H1 (cell line): ENCODE data around the gene PDGFD. TPM values are rescaled to one million over a fixed set of nuclear protein-coding genes. Genes with fewer than 3 reads are reported as not detected.

Experiments used
- CHD7 ChIP-seq: fragments of 300-600 bp; sonication (generic); IDR thresholded peaks from 2 replicates; pipeline ENCODE4 v1.7.1; 2012; ENCODE audit warnings: low read length, moderate library complexity, mild to moderate bottlenecking, inconsistent platforms; ENCODE audit not compliant: insufficient replicate concordance
- CREB1 ChIP-seq: IDR thresholded peaks from 2 replicates; pipeline ENCODE4 v1.6.1; 2012; ENCODE audit warnings: inconsistent platforms
- PHF8 ChIP-seq: fragments of 200-600 bp; sonication (generic); conservative IDR thresholded peaks from 2 replicates; pipeline ENCODE4 v1.7.1; 2012; ENCODE audit warnings: low read depth, mild to moderate bottlenecking, inconsistent platforms, low read length, moderate library complexity
- POLR2AphosphoS5 ChIP-seq: IDR thresholded peaks from 2 replicates; pipeline ENCODE4 v1.6.1; 2011; ENCODE audit warnings: low read depth, low read length
- polyA plus RNA-seq, 7 experiments: library from polyadenylated mRNA; depleted of rRNA in 3 of 7; stranded (reverse) in 5 of 7; unstranded in 2 of 7; fragments of >200 nt in 5 of 7; fragments of 200-250 nt in 2 of 7; gene quantifications; 1 replicate in 5 of 7; 2 replicates in 1 of 7; 4 replicates in 1 of 7; pipeline versions ENCODE4 v1.2.1 to v1.2.3, GENCODE V29; 2011 to 2013; ENCODE audit warnings: missing spikeins in 2 of 7, mixed read lengths in 2 of 7
- total RNA-seq: library from RNA; stranded (reverse); fragmentation: NEBNext Ultra II Directional; extraction: Animal tissue kit (Norgen Biotek cat#: 25700); gene quantifications from 2 replicates; pipeline ENCODE4 v1.2.1, GENCODE V29; 2021

Gene PDGFD
- total and polyA plus RNA-seq, 2 of the 8 experiments (the other 6 are each of a cell fraction or from before 2014, with no cell fraction given): 1.1 to 3.9 TPM

- TF ChIP-seq CHD7 (no peak), CREB1 (no peak), POLR2AphosphoS5 (no peak), PHF8 (no peak)
- TF ChIP-seq, all 59 proteins: peak for 0
Measured at GRCh38 chr11:104028476-104029263, 135.3 kb downstream of the PDGFD start (continued).
